Measurements from ENCODE around the gene AMOT. TPM values are rescaled to one million over a fixed set of nuclear protein-coding genes. Genes with fewer than 3 reads are reported as not detected.

Gene AMOT
- total RNA-seq, 1 experiment from 2014 or later, result 4.0 TPM

DNA sequence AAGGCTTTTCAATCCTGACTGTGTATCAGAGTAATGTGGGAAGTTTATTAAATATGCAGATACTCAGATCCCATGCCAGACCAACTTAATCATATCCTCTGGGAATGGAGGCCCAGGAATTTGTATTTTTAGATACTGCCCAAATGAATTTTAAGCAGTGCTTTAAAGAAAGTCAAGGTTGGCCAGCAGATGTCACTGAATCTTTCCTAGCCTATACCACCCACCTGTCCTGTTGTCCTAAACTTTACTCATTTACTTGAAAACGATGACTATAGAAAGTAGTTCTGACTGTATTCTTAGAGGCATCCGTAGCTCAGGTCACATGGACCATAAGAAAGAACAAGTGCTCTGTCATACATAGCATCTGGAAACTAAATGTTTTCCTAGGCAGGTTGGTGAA, 79.9 kb downstream of the AMOT start:
- Histone ChIP-seq H3K27ac (ENCODE audit: low read length) (no peak overlapping the region), H3K27me3 (ENCODE audit: control insufficient read depth, insufficient read depth, low read length) (no peaks in the 10 kb centered on the region; the same call in 1 of the 2 replicates), H3K4me3 (ENCODE audit: low read depth in 2 of 2, low read length in 2 of 2) (no peak overlapping the region), H3K4me1 (ENCODE audit: control insufficient read depth, insufficient read depth, low read length) (no peaks in the 10 kb centered on the region), H3K9me3 (ENCODE audit: control insufficient read depth, insufficient read depth, low read depth, low read length) (no peaks in the 10 kb centered on the region), H3K36me3 (ENCODE audit: control insufficient read depth, insufficient read depth, low read length) (no peaks in the 10 kb centered on the region)
- TF ChIP-seq POLR2AphosphoS5 (IDR thresholded peaks at IDR 0.05; ENCODE audit: low read depth, low read length) (no peak), TCF7L2 (IDR thresholded peaks at IDR 0.05; ENCODE audit: low read depth, low read length) (no peak), SIN3A (IDR thresholded peaks at IDR 0.05; ENCODE audit: borderline replicate concordance, insufficient read depth, low read depth, low read length) (no peak)
- TF ChIP-seq, protein P1, sequence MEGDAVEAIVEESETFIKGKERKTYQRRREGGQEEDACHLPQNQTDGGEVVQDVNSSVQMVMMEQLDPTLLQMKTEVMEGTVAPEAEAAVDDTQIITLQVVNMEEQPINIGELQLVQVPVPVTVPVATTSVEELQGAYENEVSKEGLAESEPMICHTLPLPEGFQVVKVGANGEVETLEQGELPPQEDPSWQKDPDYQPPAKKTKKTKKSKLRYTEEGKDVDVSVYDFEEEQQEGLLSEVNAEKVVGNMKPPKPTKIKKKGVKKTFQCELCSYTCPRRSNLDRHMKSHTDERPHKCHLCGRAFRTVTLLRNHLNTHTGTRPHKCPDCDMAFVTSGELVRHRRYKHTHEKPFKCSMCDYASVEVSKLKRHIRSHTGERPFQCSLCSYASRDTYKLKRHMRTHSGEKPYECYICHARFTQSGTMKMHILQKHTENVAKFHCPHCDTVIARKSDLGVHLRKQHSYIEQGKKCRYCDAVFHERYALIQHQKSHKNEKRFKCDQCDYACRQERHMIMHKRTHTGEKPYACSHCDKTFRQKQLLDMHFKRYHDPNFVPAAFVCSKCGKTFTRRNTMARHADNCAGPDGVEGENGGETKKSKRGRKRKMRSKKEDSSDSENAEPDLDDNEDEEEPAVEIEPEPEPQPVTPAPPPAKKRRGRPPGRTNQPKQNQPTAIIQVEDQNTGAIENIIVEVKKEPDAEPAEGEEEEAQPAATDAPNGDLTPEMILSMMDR (IDR thresholded peaks at IDR 0.05), result no peak; the same call in 1 of the 2 replicates
- TF ChIP-seq, protein P2, sequence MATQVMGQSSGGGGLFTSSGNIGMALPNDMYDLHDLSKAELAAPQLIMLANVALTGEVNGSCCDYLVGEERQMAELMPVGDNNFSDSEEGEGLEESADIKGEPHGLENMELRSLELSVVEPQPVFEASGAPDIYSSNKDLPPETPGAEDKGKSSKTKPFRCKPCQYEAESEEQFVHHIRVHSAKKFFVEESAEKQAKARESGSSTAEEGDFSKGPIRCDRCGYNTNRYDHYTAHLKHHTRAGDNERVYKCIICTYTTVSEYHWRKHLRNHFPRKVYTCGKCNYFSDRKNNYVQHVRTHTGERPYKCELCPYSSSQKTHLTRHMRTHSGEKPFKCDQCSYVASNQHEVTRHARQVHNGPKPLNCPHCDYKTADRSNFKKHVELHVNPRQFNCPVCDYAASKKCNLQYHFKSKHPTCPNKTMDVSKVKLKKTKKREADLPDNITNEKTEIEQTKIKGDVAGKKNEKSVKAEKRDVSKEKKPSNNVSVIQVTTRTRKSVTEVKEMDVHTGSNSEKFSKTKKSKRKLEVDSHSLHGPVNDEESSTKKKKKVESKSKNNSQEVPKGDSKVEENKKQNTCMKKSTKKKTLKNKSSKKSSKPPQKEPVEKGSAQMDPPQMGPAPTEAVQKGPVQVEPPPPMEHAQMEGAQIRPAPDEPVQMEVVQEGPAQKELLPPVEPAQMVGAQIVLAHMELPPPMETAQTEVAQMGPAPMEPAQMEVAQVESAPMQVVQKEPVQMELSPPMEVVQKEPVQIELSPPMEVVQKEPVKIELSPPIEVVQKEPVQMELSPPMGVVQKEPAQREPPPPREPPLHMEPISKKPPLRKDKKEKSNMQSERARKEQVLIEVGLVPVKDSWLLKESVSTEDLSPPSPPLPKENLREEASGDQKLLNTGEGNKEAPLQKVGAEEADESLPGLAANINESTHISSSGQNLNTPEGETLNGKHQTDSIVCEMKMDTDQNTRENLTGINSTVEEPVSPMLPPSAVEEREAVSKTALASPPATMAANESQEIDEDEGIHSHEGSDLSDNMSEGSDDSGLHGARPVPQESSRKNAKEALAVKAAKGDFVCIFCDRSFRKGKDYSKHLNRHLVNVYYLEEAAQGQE (IDR thresholded peaks at IDR 0.05; ENCODE audit: insufficient read depth in 1 of 2, low read depth in 2 of 2, low read length in 1 of 2), result no peak
- intact Hi-C loops (cut with micrococcal nuclease; ENCODE audit: unreplicated experiment), result no loop called here
- ChIA-PET POLR2A (no interaction called here), CTCF (no interaction called here)
- in situ Hi-C loops (cut with HindIII; ENCODE audit: low pct_unique_long_range_greater_than_20kb, low sequenced_read_pairs), result no loop called here
- no peak for DNase-seq (ENCODE audit: low read depth, low spot score)
- ATAC-seq, result no peak
- BruUV-seq (replicated peaks), result no TSS peak

DNA sequence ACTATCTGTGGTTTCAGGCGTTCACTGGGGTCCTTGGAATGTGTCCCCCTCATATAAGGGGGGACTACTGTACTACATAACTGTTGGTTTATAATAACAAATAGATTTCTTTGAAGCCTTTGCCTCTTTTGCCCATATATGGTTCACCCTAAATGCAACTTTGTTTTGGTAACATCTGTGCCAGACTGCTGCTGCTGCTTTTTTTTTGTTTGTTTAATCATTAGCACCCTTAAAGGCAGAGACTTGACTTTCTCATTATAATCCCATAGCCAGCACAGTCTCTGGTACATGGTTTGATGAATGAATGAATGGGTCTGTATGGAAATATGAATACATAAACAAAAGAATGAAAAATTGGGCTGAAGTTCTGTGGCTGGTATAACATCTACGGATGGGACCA, 80.7 kb downstream of the AMOT start:
- DNase-seq (ENCODE audit: low read depth, low spot score) (no peak), ATAC-seq (no peak)
- in situ Hi-C loops (cut with HindIII; ENCODE audit: low pct_unique_long_range_greater_than_20kb, low sequenced_read_pairs) (no loop called here), intact Hi-C loops (cut with micrococcal nuclease; ENCODE audit: unreplicated experiment) (no loop called here)
- Histone ChIP-seq H3K27ac (ENCODE audit: low read length) (no peak overlapping the region), H3K27me3 (ENCODE audit: control insufficient read depth, insufficient read depth, low read length) (no peaks in the 10 kb centered on the region; the same call in 1 of the 2 replicates), H3K9me3 (ENCODE audit: control insufficient read depth, insufficient read depth, low read depth, low read length) (no peaks in the 10 kb centered on the region), H3K36me3 (ENCODE audit: control insufficient read depth, insufficient read depth, low read length) (no peaks in the 10 kb centered on the region), H3K4me1 (ENCODE audit: control insufficient read depth, insufficient read depth, low read length) (no peaks in the 10 kb centered on the region), H3K4me3 (ENCODE audit: low read depth in 2 of 2, low read length in 2 of 2) (no peak overlapping the region)
- no TSS peak for BruUV-seq (replicated peaks)
- ChIA-PET CTCF (no interaction called here), POLR2A (no interaction called here)
- TF ChIP-seq SIN3A (IDR thresholded peaks at IDR 0.05; ENCODE audit: borderline replicate concordance, insufficient read depth, low read depth, low read length), result no peak
- TF ChIP-seq TCF7L2 (IDR thresholded peaks at IDR 0.05; ENCODE audit: low read depth, low read length), result no peak
- TF ChIP-seq POLR2AphosphoS5 (IDR thresholded peaks at IDR 0.05; ENCODE audit: low read depth, low read length), result no peak
- TF ChIP-seq, protein P1 (IDR thresholded peaks at IDR 0.05), result no peak
- TF ChIP-seq, protein P2 (IDR thresholded peaks at IDR 0.05; ENCODE audit: insufficient read depth in 1 of 2, low read depth in 2 of 2, low read length in 1 of 2), result no peak

Data from Panc1 (cell line).